ENCODE measurements around the gene LHPP. TPM values are rescaled to one million over a fixed set of nuclear protein-coding genes. Genes with fewer than 3 reads are reported as not detected.

Gene LHPP
- total RNA-seq, 1 donor from 2014 or later: 7.6 TPM

GRCh38 chr10:124619195-124619594, 157.6 kb downstream of the LHPP start:
- Histone ChIP-seq H3K4me3 (no peak overlapping the region), H3K27me3 (ENCODE audit: low read depth) (no peaks in the 10 kb centered on the region), H3K9me3 (replicated peaks) (no peaks in the 10 kb centered on the region), H3K36me3 (peaks cover 17% of the 10 kb centered on the region), H3K4me1 (peaks cover 71% of the 10 kb centered on the region), H3K27ac (replicated peaks) (no peak overlapping the region)
- no peak for TF ChIP-seq CTCF (IDR thresholded peaks at IDR 0.05; ENCODE audit: borderline replicate concordance)
- intact Hi-C loops (cut with micrococcal nuclease): no loop called here
- DNase-seq: no peak

GRCh38 chr10:124619802-124620490, 158.3 kb downstream of the LHPP start:
- H3K9me3 ChIP-seq (replicated peaks): no peaks in the 10 kb centered on the region
- H3K27ac ChIP-seq (replicated peaks): no peak overlapping the region
- no peaks in the 10 kb centered on the region for H3K27me3 ChIP-seq (ENCODE audit: low read depth)
- TF ChIP-seq CTCF (IDR thresholded peaks at IDR 0.05; ENCODE audit: borderline replicate concordance): no peak
- H3K4me3 ChIP-seq: no peak overlapping the region
- no peak for DNase-seq
- intact Hi-C loops (cut with micrococcal nuclease): no loop called here
- H3K36me3 ChIP-seq: peaks cover 17% of the 10 kb centered on the region
- H3K4me1 ChIP-seq: peaks cover 78% of the 10 kb centered on the region

- intact Hi-C loops (cut with micrococcal nuclease): no loop called here
- Histone ChIP-seq H3K27me3 (ENCODE audit: low read depth) (no peaks in the 10 kb centered on the region), H3K9me3 (replicated peaks) (no peaks in the 10 kb centered on the region), H3K36me3 (peaks cover 17% of the 10 kb centered on the region), H3K27ac (replicated peaks) (peak overlapping the region; percentile 79), H3K4me1 (peaks cover 95% of the 10 kb centered on the region), H3K4me3 (peak overlapping the region; percentile 26)
- no peak for DNase-seq
- peak; percentile 17 for TF ChIP-seq CTCF (IDR thresholded peaks at IDR 0.05; ENCODE audit: borderline replicate concordance)
Observed at GRCh38 chr10:124621637-124622036, 160.0 kb downstream of the LHPP start.

- no peak for TF ChIP-seq CTCF (IDR thresholded peaks at IDR 0.05; ENCODE audit: borderline replicate concordance)
- Histone ChIP-seq H3K9me3 (replicated peaks) (no peaks in the 10 kb centered on the region), H3K4me1 (peaks cover 98% of the 10 kb centered on the region), H3K27me3 (ENCODE audit: low read depth) (no peaks in the 10 kb centered on the region), H3K36me3 (peaks cover 13% of the 10 kb centered on the region), H3K27ac (replicated peaks) (peak overlapping the region; percentile 79), H3K4me3 (peak overlapping the region; percentile 26)
- intact Hi-C loops (cut with micrococcal nuclease): no loop called here
- DNase-seq: no peak
Observed at GRCh38 chr10:124622158-124622557, 160.5 kb downstream of the LHPP start.

- H3K4me1 ChIP-seq: peaks cover 98% of the 10 kb centered on the region
- H3K27me3 ChIP-seq (ENCODE audit: low read depth): no peaks in the 10 kb centered on the region
- H3K27ac ChIP-seq (replicated peaks): peak overlapping the region; percentile 79
- H3K4me3 ChIP-seq: no peak overlapping the region
- no peaks in the 10 kb centered on the region for H3K9me3 ChIP-seq (replicated peaks)
- intact Hi-C loops (cut with micrococcal nuclease): no loop called here
- TF ChIP-seq CTCF (IDR thresholded peaks at IDR 0.05; ENCODE audit: borderline replicate concordance): no peak
- H3K36me3 ChIP-seq: peaks cover 10% of the 10 kb centered on the region
- no peak for DNase-seq
Observed at GRCh38 chr10:124622866-124623536, 161.4 kb downstream of the LHPP start.
